ENCODE measurements around the gene SELPLG.
A peak's percentile ranks its signal among the peaks of the same experiment; 100 is the strongest.

Gene SELPLG

DNA sequence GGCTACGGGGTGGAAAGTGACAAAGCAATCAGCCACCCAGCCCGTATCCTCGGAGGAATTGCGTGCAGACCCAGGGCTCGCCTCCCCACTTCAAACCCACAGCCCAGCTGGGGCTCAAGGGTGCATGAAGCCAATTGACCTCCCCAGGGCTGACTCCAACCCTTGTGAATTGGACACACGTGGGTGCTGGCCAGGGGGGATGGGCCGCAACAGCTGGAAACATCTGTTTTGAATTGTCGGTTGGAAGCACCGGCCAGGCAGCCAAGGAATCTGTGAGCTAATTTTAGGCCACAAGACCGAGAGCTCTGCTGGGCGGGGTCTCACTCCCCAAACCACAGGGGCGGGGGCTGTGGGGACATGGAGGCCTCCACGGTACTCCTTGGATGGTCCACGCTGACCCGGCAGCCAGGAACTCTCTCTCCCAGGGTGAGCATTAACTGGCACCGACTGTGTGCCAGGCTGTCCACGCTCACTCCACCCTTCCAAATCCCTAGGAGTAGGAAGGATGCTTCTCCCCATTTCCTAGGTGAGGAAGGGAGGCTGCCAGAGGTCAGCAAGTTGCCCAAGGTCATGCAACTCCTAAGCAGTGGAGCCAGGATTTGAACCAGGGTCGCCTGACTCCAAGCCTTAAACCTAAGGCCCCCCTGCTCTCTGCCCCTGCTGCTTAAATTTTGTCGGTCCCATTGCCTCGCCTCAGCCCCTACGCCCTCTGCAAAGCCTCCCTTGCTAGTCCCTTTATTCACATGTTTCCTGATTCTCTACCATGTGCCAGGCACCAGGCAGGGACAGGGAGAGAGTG is 24.0 kb downstream of the SELPLG start:
- TF ChIP-seq TAF1 (IDR thresholded peaks at IDR 0.05; ENCODE audit: borderline replicate concordance, insufficient read depth, low read length), result no peak
- no peak for TF ChIP-seq POLR2AphosphoS5 (IDR thresholded peaks at IDR 0.05; ENCODE audit: low read depth, low read length)
- peak; percentile 67 for TF ChIP-seq FOXP2 (optimal IDR thresholded peaks at IDR 0.05; ENCODE audit: borderline replicate concordance, extremely low read depth, extremely low read length, insufficient read depth)

GRCh38 chr12:108608616-108609015 is 25.1 kb downstream of the SELPLG start:
- TF ChIP-seq, protein P1, sequence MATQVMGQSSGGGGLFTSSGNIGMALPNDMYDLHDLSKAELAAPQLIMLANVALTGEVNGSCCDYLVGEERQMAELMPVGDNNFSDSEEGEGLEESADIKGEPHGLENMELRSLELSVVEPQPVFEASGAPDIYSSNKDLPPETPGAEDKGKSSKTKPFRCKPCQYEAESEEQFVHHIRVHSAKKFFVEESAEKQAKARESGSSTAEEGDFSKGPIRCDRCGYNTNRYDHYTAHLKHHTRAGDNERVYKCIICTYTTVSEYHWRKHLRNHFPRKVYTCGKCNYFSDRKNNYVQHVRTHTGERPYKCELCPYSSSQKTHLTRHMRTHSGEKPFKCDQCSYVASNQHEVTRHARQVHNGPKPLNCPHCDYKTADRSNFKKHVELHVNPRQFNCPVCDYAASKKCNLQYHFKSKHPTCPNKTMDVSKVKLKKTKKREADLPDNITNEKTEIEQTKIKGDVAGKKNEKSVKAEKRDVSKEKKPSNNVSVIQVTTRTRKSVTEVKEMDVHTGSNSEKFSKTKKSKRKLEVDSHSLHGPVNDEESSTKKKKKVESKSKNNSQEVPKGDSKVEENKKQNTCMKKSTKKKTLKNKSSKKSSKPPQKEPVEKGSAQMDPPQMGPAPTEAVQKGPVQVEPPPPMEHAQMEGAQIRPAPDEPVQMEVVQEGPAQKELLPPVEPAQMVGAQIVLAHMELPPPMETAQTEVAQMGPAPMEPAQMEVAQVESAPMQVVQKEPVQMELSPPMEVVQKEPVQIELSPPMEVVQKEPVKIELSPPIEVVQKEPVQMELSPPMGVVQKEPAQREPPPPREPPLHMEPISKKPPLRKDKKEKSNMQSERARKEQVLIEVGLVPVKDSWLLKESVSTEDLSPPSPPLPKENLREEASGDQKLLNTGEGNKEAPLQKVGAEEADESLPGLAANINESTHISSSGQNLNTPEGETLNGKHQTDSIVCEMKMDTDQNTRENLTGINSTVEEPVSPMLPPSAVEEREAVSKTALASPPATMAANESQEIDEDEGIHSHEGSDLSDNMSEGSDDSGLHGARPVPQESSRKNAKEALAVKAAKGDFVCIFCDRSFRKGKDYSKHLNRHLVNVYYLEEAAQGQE (IDR thresholded peaks at IDR 0.05; ENCODE audit: insufficient read depth in 1 of 2, low read depth in 2 of 2, low read length in 2 of 2), result no peak
- TF ChIP-seq POLR2AphosphoS5 (IDR thresholded peaks at IDR 0.05; ENCODE audit: low read depth, low read length) (no peak), SIN3A (IDR thresholded peaks at IDR 0.05; ENCODE audit: borderline replicate concordance, insufficient read depth, low read length) (no peak), TAF1 (IDR thresholded peaks at IDR 0.05; ENCODE audit: borderline replicate concordance, insufficient read depth, low read length) (no peak)

- TF ChIP-seq SIN3A (IDR thresholded peaks at IDR 0.05; ENCODE audit: borderline replicate concordance, insufficient read depth, low read length), result no peak
- no peak for TF ChIP-seq TAF1 (IDR thresholded peaks at IDR 0.05; ENCODE audit: borderline replicate concordance, insufficient read depth, low read length)
- no peak for TF ChIP-seq FOXP2 (optimal IDR thresholded peaks at IDR 0.05; ENCODE audit: borderline replicate concordance, extremely low read depth, extremely low read length, insufficient read depth)
- TF ChIP-seq POLR2AphosphoS5 (IDR thresholded peaks at IDR 0.05; ENCODE audit: low read depth, low read length), result no peak
- TF ChIP-seq, protein P1 (IDR thresholded peaks at IDR 0.05; ENCODE audit: insufficient read depth in 1 of 2, low read depth in 2 of 2, low read length in 2 of 2), result no peak
These were observed 25.6 kb downstream of the SELPLG start for GRCh38 chr12:108607981-108608600.

DNA sequence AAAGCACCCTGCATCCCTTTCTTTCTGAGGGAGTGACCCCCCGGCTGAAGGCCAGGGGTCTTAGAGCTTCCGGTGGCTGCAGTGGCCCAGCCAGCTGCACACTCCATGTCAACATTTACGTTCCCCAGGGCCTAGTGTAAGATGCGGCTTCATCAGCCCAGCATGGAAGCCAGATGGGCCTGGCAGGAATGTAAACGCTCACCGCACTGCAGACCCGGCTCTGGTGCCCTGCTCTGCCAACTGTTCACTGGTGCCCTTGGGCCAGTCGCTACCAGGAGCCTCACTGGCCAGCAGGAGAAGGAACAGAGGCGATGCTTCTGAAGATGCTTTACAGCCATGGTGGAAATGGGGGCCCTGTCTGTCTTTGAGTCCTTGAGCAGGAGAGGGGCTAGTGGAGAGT is 27.2 kb downstream of the SELPLG start:
- TF ChIP-seq, protein P1 (IDR thresholded peaks at IDR 0.05; ENCODE audit: insufficient read depth in 1 of 2, low read depth in 2 of 2, low read length in 2 of 2), result no peak
- no peak for TF ChIP-seq TAF1 (IDR thresholded peaks at IDR 0.05; ENCODE audit: borderline replicate concordance, insufficient read depth, low read length)
- TF ChIP-seq SIN3A (IDR thresholded peaks at IDR 0.05; ENCODE audit: borderline replicate concordance, insufficient read depth, low read length), result no peak
- no peak for TF ChIP-seq FOXP2 (optimal IDR thresholded peaks at IDR 0.05; ENCODE audit: borderline replicate concordance, extremely low read depth, extremely low read length, insufficient read depth)
- TF ChIP-seq POLR2AphosphoS5 (IDR thresholded peaks at IDR 0.05; ENCODE audit: low read depth, low read length), result no peak

DNA sequence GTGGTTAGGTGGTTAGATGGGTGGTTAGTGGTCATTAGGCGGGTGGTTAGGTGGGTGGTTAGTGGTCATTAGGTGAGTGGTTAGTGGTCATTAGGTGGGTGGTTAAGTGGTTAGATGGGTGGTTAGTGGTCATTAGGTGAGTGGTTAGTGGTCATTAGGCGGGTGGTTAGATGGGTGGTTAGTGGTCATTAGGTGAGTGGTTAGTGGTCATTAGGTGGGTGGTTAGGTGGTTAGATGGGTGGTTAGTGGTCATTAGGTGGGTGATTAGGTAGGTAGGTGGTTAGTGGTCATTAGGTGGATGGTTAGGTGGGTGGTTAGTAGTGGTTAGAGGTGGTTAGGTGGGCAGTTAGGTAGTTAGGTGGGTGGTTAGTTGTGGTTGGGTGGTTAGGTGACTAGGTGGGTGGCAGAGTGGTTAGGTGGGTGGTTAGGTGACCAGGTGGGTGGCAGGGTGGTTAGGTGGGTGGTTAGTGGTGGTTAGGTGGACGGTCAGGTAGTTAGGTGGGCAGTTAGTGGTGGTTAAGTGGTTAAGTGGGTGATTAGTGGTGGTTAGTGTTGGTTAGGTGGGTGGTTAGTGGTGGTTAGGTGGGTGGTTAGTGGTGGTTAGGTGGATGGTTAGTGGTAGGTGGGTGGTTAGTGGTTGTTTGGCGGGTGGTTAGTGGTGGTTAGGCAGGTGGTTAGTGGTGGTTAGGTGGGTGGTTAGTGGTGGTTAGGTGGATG is 27.8 kb downstream of the SELPLG start:
- no peak for TF ChIP-seq TAF1 (IDR thresholded peaks at IDR 0.05; ENCODE audit: borderline replicate concordance, insufficient read depth, low read length)
- no peak for TF ChIP-seq POLR2AphosphoS5 (IDR thresholded peaks at IDR 0.05; ENCODE audit: low read depth, low read length)
- no peak for TF ChIP-seq FOXP2 (optimal IDR thresholded peaks at IDR 0.05; ENCODE audit: borderline replicate concordance, extremely low read depth, extremely low read length, insufficient read depth)
- TF ChIP-seq, protein P1 (IDR thresholded peaks at IDR 0.05; ENCODE audit: insufficient read depth in 1 of 2, low read depth in 2 of 2, low read length in 2 of 2), result no peak
- no peak for TF ChIP-seq SIN3A (IDR thresholded peaks at IDR 0.05; ENCODE audit: borderline replicate concordance, insufficient read depth, low read length)
